ENCODE data around the gene CFAP97D2.

GRCh38 chr13:114131583-114132418, 47.3 kb upstream of the CFAP97D2 start:
- TF ChIP-seq CTCF (IDR thresholded peaks at IDR 0.05) = no peak
- TF ChIP-seq POLR2AphosphoS5 (IDR thresholded peaks at IDR 0.05) = no peak
